SK-N-SH (cell line): ENCODE measurements around the gene STIP1. TPM values are rescaled to one million over a fixed set of nuclear protein-coding genes. Genes with fewer than 3 reads are reported as not detected.

ENCODE experiments used
- CTCF ChIA-PET: fragments of 300-600, 350-600 bp; formaldehyde crosslinking; extraction: SDS; loops from one replicate; lab custom pipeline; 2021; lab: Yijun Ruan, JAX
- POLR2A ChIA-PET: fragments of 350-600 bp; sonication (Branson Sonifier 250); formaldehyde crosslinking; extraction: SDS; loops from one replicate; lab custom pipeline; 2020; ENCODE audit warnings: antibody characterized with exemption, inconsistent platforms; lab: Yijun Ruan, JAX
- DNase-seq: peaks from one replicate; pipeline ENCODE4 v3.0.0; 2012
- H2AFZ ChIP-seq: fragments of 200-600 bp; sonication (generic); 2 replicates; pipeline ENCODE4 v1.8.1; 2016; ENCODE audit warnings: antibody characterized with exemption, mild to moderate bottlenecking, low read depth
- H3F3A ChIP-seq: fragments of 200-600 bp; sonication (generic); replicated peaks from 2 replicates; pipeline ENCODE3; 2016; ENCODE audit warnings: antibody characterized with exemption, mild to moderate bottlenecking; ENCODE audit not compliant: insufficient read depth
- H3K27ac ChIP-seq, 2 experiments: fragments of 200-500 bp in 1 of 2; fragments of 200-600 bp in 1 of 2; sonication (Bioruptor generic) in 1 of 2; sonication (generic), shearing (Covaris generic) in 1 of 2; 2 replicates each; pipeline versions ENCODE4 v1.5.1 to v1.6.1; 2014 to 2016; ENCODE audit warnings: low read depth in 2 of 2, inconsistent platforms in 1 of 2, low read length in 1 of 2, mild to moderate bottlenecking in 1 of 2, mixed read lengths in 1 of 2
- H3K27me3 ChIP-seq: fragments of 200-600 bp; sonication (generic), shearing (Covaris generic); 2 replicates; pipeline ENCODE4 v1.6.1; 2016; ENCODE audit warnings: mixed run types; ENCODE audit not compliant: insufficient read depth
- H3K36me3 ChIP-seq, 2 experiments: fragments of 200-500 bp in 1 of 2; fragments of 200-600 bp in 1 of 2; sonication (Bioruptor generic) in 1 of 2; sonication (generic) in 1 of 2; replicated peaks in 1 of 2; 2 replicates each; pipeline versions ENCODE3 to v1.5.1; 2014 to 2016; ENCODE audit warnings: low read length in 1 of 2, mild to moderate bottlenecking in 1 of 2; ENCODE audit not compliant: insufficient read depth in 2 of 2, control insufficient read depth in 1 of 2
- H3K4me1 ChIP-seq, 2 experiments: fragments of 200-500 bp in 1 of 2; fragments of 200-600 bp in 1 of 2; sonication (Bioruptor generic) in 1 of 2; sonication (generic), shearing (Covaris generic) in 1 of 2; 2 replicates each; pipeline versions ENCODE4 v1.5.1 to v1.6.1; 2014 to 2016; ENCODE audit warnings: low read depth in 1 of 2, low read length in 1 of 2, mixed run types in 1 of 2; ENCODE audit not compliant: insufficient read depth in 2 of 2, control insufficient read depth in 1 of 2
- H3K4me2 ChIP-seq: fragments of 200-600 bp; sonication (generic), shearing (Covaris generic); 2 replicates; pipeline ENCODE4 v1.6.1; 2017; ENCODE audit warnings: mixed run types
- H3K4me3 ChIP-seq, 2 experiments: fragments of 200-500 bp in 1 of 2; fragments of 200-600 bp in 1 of 2; sonication (Bioruptor generic) in 1 of 2; sonication (generic), shearing (Covaris generic) in 1 of 2; 2 replicates each; pipeline versions ENCODE4 v1.5.1 to v1.8.1; 2014 to 2016; ENCODE audit warnings: low read depth in 2 of 2, inconsistent platforms in 1 of 2, low read length in 1 of 2, mild to moderate bottlenecking in 1 of 2, mixed read lengths in 1 of 2, moderate library complexity in 1 of 2
- H3K79me2 ChIP-seq: fragments of 200-600 bp; sonication (generic); 2 replicates; pipeline ENCODE4 v1.8.1; 2017; ENCODE audit warnings: mild to moderate bottlenecking; ENCODE audit not compliant: insufficient read depth
- H3K9ac ChIP-seq: fragments of 200-600 bp; sonication (generic); 2 replicates; pipeline ENCODE4 v1.6.1; 2017; ENCODE audit warnings: mixed run types
- H3K9me2 ChIP-seq: fragments of 200-600 bp; sonication (generic); 2 replicates; pipeline ENCODE4 v1.6.1; 2017; ENCODE audit warnings: mixed run types
- H3K9me3 ChIP-seq: fragments of 200-600 bp; sonication (generic); 2 replicates; pipeline ENCODE4 v1.6.1; 2017; ENCODE audit warnings: mixed run types, mild to moderate bottlenecking, moderate library complexity
- H4K20me1 ChIP-seq: fragments of 200-600 bp; sonication (generic); 2 replicates; pipeline ENCODE4 v1.6.1; 2017; ENCODE audit warnings: mild to moderate bottlenecking, mixed run types; ENCODE audit not compliant: insufficient read depth
- CHD2 ChIP-seq: fragments of 150-350 bp; IDR thresholded peaks from 2 replicates; pipeline ENCODE4 v1.6.1; 2018; ENCODE audit warnings: low read length; ENCODE audit not compliant: partially characterized antibody
- ELF1 ChIP-seq: IDR thresholded peaks from 2 replicates; pipeline ENCODE4 v1.4.0; 2012
- EP300 ChIP-seq, 2 experiments: IDR thresholded peaks; 2 replicates each; pipeline versions ENCODE4 v1.4.0 to v1.6.1; 2012; ENCODE audit warnings: borderline replicate concordance in 1 of 2, low read depth in 1 of 2, low read length in 1 of 2
- FOXJ3 ChIP-seq: sonication (generic); formaldehyde crosslinking; IDR thresholded peaks from 2 replicates; pipeline ENCODE4 v1.5.1; 2020; ENCODE audit warnings: mild to moderate bottlenecking, missing genetic modification reagents
- FOXM1 ChIP-seq: IDR thresholded peaks from 2 replicates; pipeline ENCODE4 v1.4.0; 2012; ENCODE audit warnings: low read depth, mild to moderate bottlenecking
- GABPA ChIP-seq: IDR thresholded peaks from 2 replicates; pipeline ENCODE4 v1.4.0; 2012; ENCODE audit warnings: low read depth, mild to moderate bottlenecking
- GATA2 ChIP-seq: sonication (generic); formaldehyde crosslinking; IDR thresholded peaks from 2 replicates; pipeline ENCODE4 v1.5.0; 2020; ENCODE audit warnings: mild to moderate bottlenecking, missing genetic modification reagents
- NFIC ChIP-seq: IDR thresholded peaks from 2 replicates; pipeline ENCODE4 v1.4.0; 2012; ENCODE audit warnings: borderline replicate concordance
- RAD21 ChIP-seq: IDR thresholded peaks from 2 replicates; pipeline ENCODE4 v1.6.1; 2012; ENCODE audit warnings: mild to moderate bottlenecking, low read length
- SIN3A ChIP-seq: IDR thresholded peaks from 2 replicates; pipeline ENCODE4 v1.6.1; 2012; ENCODE audit warnings: low read depth, mild to moderate bottlenecking, low read length, moderate library complexity, borderline replicate concordance
- USF2 ChIP-seq: fragments of 150-350 bp; IDR thresholded peaks from 2 replicates; pipeline ENCODE4 v1.6.1; 2017; ENCODE audit warnings: antibody characterized with exemption, low read length, low read depth, borderline replicate concordance
- YY1 ChIP-seq: IDR thresholded peaks from 2 replicates; pipeline ENCODE4 v1.4.0; 2012; ENCODE audit warnings: low read depth, mild to moderate bottlenecking
- WGBS: methylation state at CpG from one replicate; pipeline ENCODE4 v1.1.6; 2017; ENCODE audit warnings: low lambda C conversion rate; 5-methylcytosine and 5-hydroxymethylcytosine counted together
- polyA plus RNA-seq, 3 experiments: library from polyadenylated mRNA; depleted of rRNA; stranded (reverse); fragments of >200 nt; gene quantifications; 2 replicates each; pipeline ENCODE4 v1.2.3, GENCODE V29; 2012
- TF ChIP-seq, protein P1 (sequence below): fragments of 150-350 bp; IDR thresholded peaks from 2 replicates; pipeline ENCODE4 v1.6.1; 2016; ENCODE audit warnings: mild to moderate bottlenecking, low read depth, low read length
- TF ChIP-seq, protein P2 (sequence below): IDR thresholded peaks from 2 replicates; pipeline ENCODE4 v1.6.1; 2012; ENCODE audit warnings: mild to moderate bottlenecking, low read depth, low read length, moderate library complexity

Gene STIP1
- polyA plus RNA-seq, 1 of the 3 experiments (the other 2 are of a cell fraction), result 163 TPM

GRCh38 chr11:64202992-64203391 is 17.0 kb downstream of the STIP1 start:
- TF ChIP-seq FOXJ3 (CRISPR knock-in tag) (no peak), SIN3A (no peak), RAD21 (no peak), YY1 (no peak)
- H4K20me1 ChIP-seq, result peaks cover 9% of the 10 kb centered on the region
- no peaks in the 10 kb centered on the region for H3K27me3 ChIP-seq
- peaks cover 30% of the 10 kb centered on the region for H3F3A ChIP-seq
- no peak overlapping the region for H3K27ac ChIP-seq
- H3K79me2 ChIP-seq, result no peaks in the 10 kb centered on the region; the same call in 1 of the 2 replicates
- no peaks in the 10 kb centered on the region for H3K9me3 ChIP-seq
- no peak overlapping the region for H2AFZ ChIP-seq
- H3K4me1 ChIP-seq, result peaks cover 4 to 22% of the 10 kb centered on the region in 2 experiments; a peak in 3 of 4 replicates
- H3K36me3 ChIP-seq, result peaks cover 47 to 48% of the 10 kb centered on the region in 2 experiments
- H3K4me3 ChIP-seq, result no peak overlapping the region
- no peak overlapping the region for H3K4me2 ChIP-seq
- WGBS, result 96% methylated on average over 8 of the region's 9 CpGs
- ChIA-PET POLR2A (interaction anchor here (0.6 to 1.6 kb wide), 2 partner anchors 18 to 22 kb away, joined by 3 read pairs; no protein-coding TSS in a partner anchor), CTCF (interaction anchor here (2.7 to 5.1 kb wide), 2 partner anchors 48 to 100 kb away, joined by 25 to 52 read pairs; partner anchors contain the start of genes CATSPERZ and PLCB3)
- no peak overlapping the region for H3K9ac ChIP-seq
- no peak for DNase-seq
- no peaks in the 10 kb centered on the region for H3K9me2 ChIP-seq

GRCh38 chr11:64203421-64204079 is 17.6 kb downstream of the STIP1 start:
- Histone ChIP-seq H3K27me3 (no peaks in the 10 kb centered on the region), H3K9ac (no peak overlapping the region), H3K79me2 (no peaks in the 10 kb centered on the region; the same call in 1 of the 2 replicates), H2AFZ (no peak overlapping the region), H3K4me1 (peaks cover 4 to 27% of the 10 kb centered on the region in 2 experiments; a peak in 3 of 4 replicates), H3K4me3 (no peak overlapping the region), H3F3A (peaks cover 30% of the 10 kb centered on the region), H3K4me2 (no peak overlapping the region), H3K27ac (no peak overlapping the region), H4K20me1 (peaks cover 9% of the 10 kb centered on the region)
- 94% methylated on average over 27 of the region's 27 CpGs for WGBS
- CTCF ChIA-PET, result interaction anchor here (0.8 to 5.3 kb wide), 11 partner anchors 8 to 99 kb away, joined by 3 to 52 read pairs (median 12); partner anchors contain the start of genes CATSPERZ, NUDT22, PLCB3 and TRPT1
- POLR2A ChIA-PET, result interaction anchor here (1.1 to 1.6 kb wide), 2 partner anchors 9 to 18 kb away, joined by 3 read pairs; no protein-coding TSS in a partner anchor
- DNase-seq, result no peak
- no peak for TF ChIP-seq NFIC
- TF ChIP-seq GABPA, result no peak
- TF ChIP-seq EP300 (IDR thresholded peaks at IDR 0.05; ENCODE audit: borderline replicate concordance in 1 of 2, low read depth in 1 of 2, low read length in 1 of 2), result no peak
- no peak for TF ChIP-seq CHD2
- TF ChIP-seq USF2, result no peak
- TF ChIP-seq, protein P1, sequence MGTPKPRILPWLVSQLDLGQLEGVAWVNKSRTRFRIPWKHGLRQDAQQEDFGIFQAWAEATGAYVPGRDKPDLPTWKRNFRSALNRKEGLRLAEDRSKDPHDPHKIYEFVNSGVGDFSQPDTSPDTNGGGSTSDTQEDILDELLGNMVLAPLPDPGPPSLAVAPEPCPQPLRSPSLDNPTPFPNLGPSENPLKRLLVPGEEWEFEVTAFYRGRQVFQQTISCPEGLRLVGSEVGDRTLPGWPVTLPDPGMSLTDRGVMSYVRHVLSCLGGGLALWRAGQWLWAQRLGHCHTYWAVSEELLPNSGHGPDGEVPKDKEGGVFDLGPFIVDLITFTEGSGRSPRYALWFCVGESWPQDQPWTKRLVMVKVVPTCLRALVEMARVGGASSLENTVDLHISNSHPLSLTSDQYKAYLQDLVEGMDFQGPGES, result no peak
- no peak for TF ChIP-seq FOXM1
- TF ChIP-seq YY1, result no peak
- no peak for TF ChIP-seq ELF1
- TF ChIP-seq, protein P2, sequence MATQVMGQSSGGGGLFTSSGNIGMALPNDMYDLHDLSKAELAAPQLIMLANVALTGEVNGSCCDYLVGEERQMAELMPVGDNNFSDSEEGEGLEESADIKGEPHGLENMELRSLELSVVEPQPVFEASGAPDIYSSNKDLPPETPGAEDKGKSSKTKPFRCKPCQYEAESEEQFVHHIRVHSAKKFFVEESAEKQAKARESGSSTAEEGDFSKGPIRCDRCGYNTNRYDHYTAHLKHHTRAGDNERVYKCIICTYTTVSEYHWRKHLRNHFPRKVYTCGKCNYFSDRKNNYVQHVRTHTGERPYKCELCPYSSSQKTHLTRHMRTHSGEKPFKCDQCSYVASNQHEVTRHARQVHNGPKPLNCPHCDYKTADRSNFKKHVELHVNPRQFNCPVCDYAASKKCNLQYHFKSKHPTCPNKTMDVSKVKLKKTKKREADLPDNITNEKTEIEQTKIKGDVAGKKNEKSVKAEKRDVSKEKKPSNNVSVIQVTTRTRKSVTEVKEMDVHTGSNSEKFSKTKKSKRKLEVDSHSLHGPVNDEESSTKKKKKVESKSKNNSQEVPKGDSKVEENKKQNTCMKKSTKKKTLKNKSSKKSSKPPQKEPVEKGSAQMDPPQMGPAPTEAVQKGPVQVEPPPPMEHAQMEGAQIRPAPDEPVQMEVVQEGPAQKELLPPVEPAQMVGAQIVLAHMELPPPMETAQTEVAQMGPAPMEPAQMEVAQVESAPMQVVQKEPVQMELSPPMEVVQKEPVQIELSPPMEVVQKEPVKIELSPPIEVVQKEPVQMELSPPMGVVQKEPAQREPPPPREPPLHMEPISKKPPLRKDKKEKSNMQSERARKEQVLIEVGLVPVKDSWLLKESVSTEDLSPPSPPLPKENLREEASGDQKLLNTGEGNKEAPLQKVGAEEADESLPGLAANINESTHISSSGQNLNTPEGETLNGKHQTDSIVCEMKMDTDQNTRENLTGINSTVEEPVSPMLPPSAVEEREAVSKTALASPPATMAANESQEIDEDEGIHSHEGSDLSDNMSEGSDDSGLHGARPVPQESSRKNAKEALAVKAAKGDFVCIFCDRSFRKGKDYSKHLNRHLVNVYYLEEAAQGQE, result no peak
- no peak for TF ChIP-seq GATA2 (CRISPR knock-in tag)
- TF ChIP-seq, all 33 proteins: peak for 0
- Histone ChIP-seq H3K9me3 (no peaks in the 10 kb centered on the region), H3K36me3 (peaks cover 43 to 47% of the 10 kb centered on the region in 2 experiments), H3K9me2 (no peaks in the 10 kb centered on the region)
